Lower leg skin (tissue), 4 donors: ENCODE data around the gene ATP2B3. TPM values are rescaled to one million over a fixed set of nuclear protein-coding genes. Genes with fewer than 3 reads are reported as not detected.

ENCODE experiments used
- DNase-seq, 2 donors: peaks; one replicate each; pipeline ENCODE4 v3.0.0-alpha.2; 2019; ENCODE audit warnings: low spot score in 2 of 2
- H3K4me3 ChIP-seq: fragments of 200-600 bp; sonication (generic); 2 replicates; pipeline ENCODE4 v1.5.1; 2017; ENCODE audit warnings: mild to moderate bottlenecking, low read depth; ENCODE audit not compliant: poor library complexity, severe bottlenecking
- CTCF ChIP-seq, 3 donors: fragments of 450-650 bp; IDR thresholded peaks; one replicate each; pipeline ENCODE4 v1.5.1; 2016; ENCODE audit warnings: antibody characterized with exemption in 3 of 3, mild to moderate bottlenecking in 3 of 3, moderate library complexity in 2 of 3
- POLR2A ChIP-seq, 2 donors: fragments of 450-650 bp; IDR thresholded peaks; one replicate each; pipeline ENCODE4 v1.6.1; 2016 to 2017; ENCODE audit warnings: antibody characterized with exemption in 2 of 2, mild to moderate bottlenecking in 1 of 2, moderate library complexity in 1 of 2
- WGBS, 2 donors: methylation state at CpG; one replicate each; pipeline ENCODE4 v1.1.5; 2018; 5-methylcytosine and 5-hydroxymethylcytosine counted together
- intact Hi-C: fragments of 100-400 bp; cut with DNase I; formaldehyde crosslinking; loops from one replicate; pipeline ENCODE4 v1.15.0; 2023; ENCODE audit warnings: low total_unique reads
- total RNA-seq, 4 donors: library from RNA; depleted of rRNA; stranded (reverse); fragments of >200 nt; gene quantifications; one replicate each; pipeline ENCODE4 v1.1.0, GENCODE V29; 2016

ATP2B3 gene
- total RNA-seq, 4 donors from 2014 or later, result 0.07 TPM; not detected in 3

- 19 to 50% methylated on average over 6 to 9 of the region's 9 CpGs for WGBS, 2 donors
- TF ChIP-seq POLR2A (IDR thresholded peaks at IDR 0.05), result no peak
- TF ChIP-seq CTCF (IDR thresholded peaks at IDR 0.05), result no peak
- no peak for DNase-seq
These were observed 3.6 kb downstream of the ATP2B3 start for GRCh38 chrX:153521034-153521433.

GRCh38 chrX:153522259-153522658, 4.8 kb downstream of the ATP2B3 start:
- no peak overlapping the region for H3K4me3 ChIP-seq
- WGBS, 2 donors, result 51 to 63% methylated on average over 5 to 12 of the region's 12 CpGs
- TF ChIP-seq POLR2A (IDR thresholded peaks at IDR 0.05) (no peak), CTCF (IDR thresholded peaks at IDR 0.05) (no peak)
- DNase-seq, result no peak
- intact Hi-C loops, result no loop called here

More at GRCh38 chrX:153521034-153521433, 3.6 kb downstream of the ATP2B3 start:
- intact Hi-C loops, result no loop called here
- H3K4me3 ChIP-seq, result no peak overlapping the region

- intact Hi-C loops, result no loop called here
- H3K4me3 ChIP-seq, result no peak overlapping the region
- no peak for TF ChIP-seq POLR2A (IDR thresholded peaks at IDR 0.05)
- no peak for TF ChIP-seq CTCF (IDR thresholded peaks at IDR 0.05)
- no peak for DNase-seq
- WGBS, 2 donors, result 84 to 89% methylated on average over 7 of the region's 7 CpGs
These were observed 5.8 kb downstream of the ATP2B3 start for GRCh38 chrX:153523269-153523668.

- intact Hi-C loops, result no loop called here
These were observed 6.8 kb downstream of the ATP2B3 start for GRCh38 chrX:153524234-153524633.

GRCh38 chrX:153525451-153525850, 8.0 kb downstream of the ATP2B3 start:
- intact Hi-C loops, result no loop called here
- DNase-seq, result no peak
- WGBS, 2 donors, result 80 to 82% methylated on average over 3 to 6 of the region's 6 CpGs
- no peak overlapping the region for H3K4me3 ChIP-seq
- TF ChIP-seq CTCF (IDR thresholded peaks at IDR 0.05) (no peak), POLR2A (IDR thresholded peaks at IDR 0.05) (no peak)

More at GRCh38 chrX:153524234-153524633, 6.8 kb downstream of the ATP2B3 start:
- no peak overlapping the region for H3K4me3 ChIP-seq
- WGBS, 2 donors, result 82 to 84% methylated on average over 3 of the region's 3 CpGs
- TF ChIP-seq CTCF (IDR thresholded peaks at IDR 0.05) (no peak), POLR2A (IDR thresholded peaks at IDR 0.05) (no peak)
- no peak for DNase-seq

- DNase-seq, result no peak
- TF ChIP-seq POLR2A (IDR thresholded peaks at IDR 0.05) (no peak), CTCF (IDR thresholded peaks at IDR 0.05) (no peak)
- intact Hi-C loops, result no loop called here
- 67 to 72% methylated on average over 6 to 7 of the region's 7 CpGs for WGBS, 2 donors
- no peak overlapping the region for H3K4me3 ChIP-seq
These were observed 8.6 kb downstream of the ATP2B3 start for GRCh38 chrX:153526042-153526441.
